ENCODE results near the gene ABHD17C.

The ABHD17C gene

DNA sequence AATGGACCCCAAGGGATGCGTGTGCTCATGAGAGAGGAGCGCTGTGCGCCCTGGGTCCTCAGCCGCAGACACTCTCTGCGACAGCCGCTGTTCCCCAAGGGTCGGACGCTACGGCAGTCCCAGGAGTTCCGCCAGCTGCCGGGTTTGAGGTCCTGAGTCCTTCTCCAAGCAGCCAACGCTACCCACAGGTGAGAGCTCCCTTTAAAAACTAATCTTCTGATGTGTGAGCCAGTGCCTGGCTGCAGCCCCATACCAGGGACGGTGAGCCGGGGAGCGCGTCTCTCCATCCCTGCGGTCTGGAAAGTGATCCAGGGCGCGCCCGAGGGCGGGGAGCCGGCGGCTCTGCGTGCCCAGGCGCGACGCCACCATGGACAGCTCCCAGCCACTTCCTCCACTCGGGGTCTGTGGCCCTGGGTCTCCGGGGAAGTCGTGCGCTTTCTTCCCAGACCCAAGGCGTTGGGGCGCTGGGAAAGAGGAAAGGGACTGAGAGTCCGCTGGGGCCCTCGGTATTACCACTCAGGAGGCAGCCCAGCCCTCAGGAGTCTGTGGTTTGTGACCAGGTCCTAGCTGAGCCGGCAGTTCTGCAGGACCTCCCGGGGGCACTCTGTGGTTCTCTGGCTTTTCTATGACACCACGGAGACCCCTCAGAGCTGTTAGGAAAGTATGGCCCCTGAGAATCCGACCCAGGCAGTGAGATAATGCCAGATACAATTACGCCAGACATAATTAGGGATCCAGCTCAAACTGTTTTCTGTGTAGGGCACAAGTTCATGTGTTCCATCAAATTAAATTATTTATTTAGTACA, 85.5 kb downstream of the ABHD17C start:
- in situ Hi-C loops (cut with MboI; ENCODE audit: low sequenced_read_pairs): no loop called here

DNA sequence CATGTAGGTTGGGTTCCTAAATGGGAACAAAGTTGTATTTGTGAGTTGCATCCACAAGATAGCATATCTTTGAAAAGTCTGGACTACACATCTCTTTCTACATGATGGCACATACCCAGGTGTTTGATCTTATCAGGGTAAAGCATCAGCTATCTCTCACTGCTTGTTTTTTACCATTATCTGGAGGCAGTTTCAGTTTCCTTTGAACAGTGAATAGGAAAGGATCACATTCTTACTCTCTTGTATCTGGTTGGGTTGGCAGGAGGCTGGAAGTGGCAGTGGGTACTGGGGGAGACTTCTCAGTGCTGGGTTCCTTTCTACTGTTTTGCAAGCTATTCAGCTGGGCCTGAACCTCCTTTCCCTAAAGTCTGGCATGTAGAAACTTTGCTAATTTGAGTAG, 88.2 kb downstream of the ABHD17C start:
- in situ Hi-C loops (cut with MboI; ENCODE audit: low sequenced_read_pairs): no loop called here

DNA sequence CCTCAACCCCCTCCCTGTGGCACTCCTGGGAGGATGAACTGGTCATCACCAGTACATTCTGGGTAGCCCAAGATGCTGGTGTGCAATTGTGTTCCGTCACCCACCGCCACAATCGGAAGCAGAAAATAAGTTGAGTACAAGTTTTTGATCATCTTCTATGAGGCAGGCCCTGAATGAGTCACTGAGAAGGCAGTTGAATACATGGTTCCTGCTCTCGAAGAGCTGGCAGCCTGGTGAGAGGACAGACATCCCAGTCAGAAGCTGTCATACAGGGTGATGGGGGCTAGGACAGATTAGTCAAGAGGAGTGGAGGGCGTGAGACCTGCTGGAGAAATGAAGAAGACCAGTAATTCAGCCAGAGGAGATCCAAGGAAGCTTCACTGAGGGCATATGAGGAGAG, 90.2 kb downstream of the ABHD17C start:
- in situ Hi-C loops (cut with MboI; ENCODE audit: low sequenced_read_pairs): no loop called here

DNA sequence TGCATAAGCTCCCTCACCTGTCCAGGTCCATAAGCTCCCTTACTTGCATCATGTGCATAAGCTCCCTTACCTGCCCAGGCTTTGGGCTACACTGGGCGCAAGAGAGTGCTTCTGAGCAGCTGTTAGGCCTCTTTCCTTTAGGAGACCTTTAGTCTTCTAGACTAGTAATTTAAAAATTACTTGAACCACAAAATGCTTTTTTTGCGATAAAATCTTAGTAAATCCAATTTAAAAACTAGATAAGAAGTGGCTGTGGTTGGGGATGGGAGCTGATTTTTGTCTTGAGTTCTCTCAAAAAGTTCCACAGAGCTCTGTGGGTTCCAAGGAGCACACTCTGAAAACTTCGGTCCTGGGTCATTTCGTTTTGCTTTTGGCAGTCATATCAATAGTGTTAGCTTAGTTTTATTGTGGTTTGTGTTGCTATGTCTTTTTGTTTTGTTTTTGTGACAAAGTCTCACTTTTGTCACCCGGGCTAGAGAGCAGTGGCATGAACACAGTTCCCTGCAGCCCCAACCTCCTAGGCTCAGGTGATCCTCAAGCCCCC, 90.8 kb downstream of the ABHD17C start:
- in situ Hi-C loops (cut with MboI; ENCODE audit: low sequenced_read_pairs): no loop called here

DNA sequence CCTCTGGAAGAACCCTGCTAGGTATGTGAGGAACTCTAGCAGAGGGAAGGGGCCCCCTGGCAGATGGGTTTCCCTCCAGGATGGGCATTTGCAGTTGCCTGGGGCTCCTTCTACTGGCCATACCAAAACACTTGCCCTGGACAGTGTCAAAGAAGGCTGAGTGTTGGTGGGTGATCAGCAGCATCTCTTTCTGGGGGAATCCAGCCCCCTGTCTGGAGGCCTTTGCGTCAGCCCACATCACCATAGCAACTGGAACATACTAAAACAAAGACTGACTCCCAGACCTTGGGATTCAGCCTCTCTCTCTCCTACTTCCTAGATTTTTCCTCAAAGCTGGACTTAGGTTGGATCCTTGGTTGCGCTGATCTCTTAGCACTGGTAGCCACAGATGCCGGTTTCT, 92.2 kb downstream of the ABHD17C start:
- in situ Hi-C loops (cut with MboI; ENCODE audit: low sequenced_read_pairs): no loop called here

DNA sequence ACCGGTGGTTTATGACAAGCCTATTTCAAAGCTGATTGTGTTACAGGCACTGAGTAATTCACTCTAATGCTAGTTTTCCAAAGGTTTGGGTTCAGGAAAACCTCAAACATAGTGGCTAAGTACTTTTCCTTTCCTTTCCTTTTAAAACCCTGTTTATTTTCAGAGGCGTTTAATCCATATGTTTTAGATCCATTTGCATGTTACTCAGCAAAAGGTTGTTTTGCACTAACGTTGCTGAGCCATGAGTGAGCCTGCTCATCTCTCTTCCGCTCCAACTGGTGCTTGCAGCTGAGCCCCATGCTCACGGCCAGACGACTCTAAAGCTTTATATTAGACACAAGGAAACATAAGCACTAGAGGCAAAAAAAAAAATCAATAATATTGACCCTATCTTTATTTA, 93.4 kb downstream of the ABHD17C start:
- in situ Hi-C loops (cut with MboI; ENCODE audit: low sequenced_read_pairs): no loop called here

DNA sequence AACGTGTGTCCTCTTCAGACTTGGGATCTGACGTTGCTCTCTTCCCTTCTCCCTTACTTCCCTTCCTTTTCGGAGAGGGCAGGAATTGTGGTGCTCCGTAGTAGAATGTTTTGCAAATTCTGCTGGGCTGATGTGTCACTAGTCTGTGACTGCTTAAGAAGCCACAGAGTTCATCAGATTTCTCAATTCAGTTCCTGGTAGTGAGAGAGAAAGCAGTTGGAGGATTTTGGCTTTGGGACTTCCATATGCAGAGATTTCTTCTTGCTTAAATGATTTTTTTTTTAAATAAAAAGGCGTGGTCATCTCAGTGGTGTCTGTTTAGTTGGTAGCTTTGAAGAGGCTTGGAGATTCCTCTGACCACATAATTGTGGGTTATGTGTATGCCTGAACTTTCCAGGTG, 94.2 kb downstream of the ABHD17C start:
- in situ Hi-C loops (cut with MboI; ENCODE audit: low sequenced_read_pairs): no loop called here

DNA sequence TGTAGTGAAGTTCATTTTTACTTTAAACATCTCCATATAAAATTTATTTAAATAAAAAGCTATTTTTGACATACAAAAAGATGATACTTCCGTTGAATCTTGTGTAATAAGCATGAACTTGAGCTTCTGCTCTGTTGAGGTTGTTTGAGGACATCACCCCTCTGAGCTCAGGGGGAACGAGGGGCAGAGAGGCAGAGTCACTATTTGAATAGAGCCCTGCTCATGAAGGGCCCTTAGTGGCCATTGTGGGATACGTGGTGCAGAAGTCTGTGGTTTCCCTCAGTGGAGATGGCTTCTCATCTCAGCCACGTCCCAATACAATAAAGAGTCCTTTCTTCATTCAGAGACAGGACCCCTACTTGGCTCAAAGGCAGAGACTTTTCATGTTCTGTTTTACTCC, 94.7 kb downstream of the ABHD17C start:
- in situ Hi-C loops (cut with MboI; ENCODE audit: low sequenced_read_pairs): no loop called here

DNA sequence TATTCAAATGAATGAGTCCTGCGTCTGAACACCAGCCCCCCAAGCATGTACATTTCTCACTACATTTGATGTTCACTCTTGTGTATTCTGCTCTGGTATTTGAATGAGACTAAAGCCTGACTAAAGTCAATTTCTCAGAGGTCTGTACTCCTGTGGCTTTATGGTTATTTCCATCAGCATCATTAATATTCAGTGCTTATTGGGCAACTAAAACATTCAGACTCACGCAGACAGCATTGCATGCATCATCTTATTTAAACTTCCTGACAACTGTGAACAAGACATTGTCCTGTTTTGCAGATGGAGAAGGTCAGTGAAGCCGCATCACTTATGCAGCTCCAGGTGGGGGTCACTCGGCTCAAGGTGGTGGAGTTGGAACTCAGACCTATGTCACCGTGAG, 95.1 kb downstream of the ABHD17C start:
- in situ Hi-C loops (cut with MboI; ENCODE audit: low sequenced_read_pairs): no loop called here

DNA sequence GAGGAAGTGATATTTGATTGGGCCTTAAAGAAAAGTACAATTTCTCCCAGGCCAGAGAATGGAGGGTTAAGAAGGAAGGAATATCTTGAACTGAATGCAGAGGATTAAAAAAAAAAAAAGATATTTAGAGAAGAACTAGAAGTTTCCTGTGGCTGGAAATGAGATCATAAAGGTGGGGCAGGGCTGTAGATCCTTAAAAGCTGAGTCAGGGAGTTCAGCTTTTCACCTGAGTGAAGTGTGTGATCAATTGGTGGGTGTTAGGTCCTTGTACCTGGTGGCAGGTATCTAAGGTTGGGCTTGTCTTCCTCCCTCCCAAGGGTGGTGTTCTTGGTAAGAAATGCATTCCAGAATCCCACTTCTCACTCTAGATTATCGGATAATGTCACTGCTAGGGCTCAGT, 95.9 kb downstream of the ABHD17C start:
- in situ Hi-C loops (cut with MboI; ENCODE audit: low sequenced_read_pairs): no loop called here

DNA sequence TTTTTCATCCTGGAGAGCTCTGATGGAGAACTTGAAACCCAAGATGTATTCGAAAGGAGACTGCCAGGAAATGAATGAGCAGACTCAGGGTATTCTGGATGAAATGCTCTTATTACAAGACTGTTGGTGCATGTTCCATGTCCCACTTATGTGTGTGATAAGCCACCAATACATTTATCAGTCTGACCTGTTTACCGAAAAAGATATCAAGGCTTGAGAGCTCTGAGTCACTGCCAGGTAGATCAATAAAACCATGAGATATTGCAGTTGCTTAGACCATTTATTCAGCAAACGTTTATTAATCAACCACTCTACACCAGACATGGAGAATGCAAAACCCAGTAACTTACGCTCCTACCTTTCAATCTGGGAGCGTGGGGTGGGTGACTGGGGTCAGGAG, 101.3 kb downstream of the ABHD17C start:
- in situ Hi-C loops (cut with MboI; ENCODE audit: low sequenced_read_pairs): no loop called here

DNA sequence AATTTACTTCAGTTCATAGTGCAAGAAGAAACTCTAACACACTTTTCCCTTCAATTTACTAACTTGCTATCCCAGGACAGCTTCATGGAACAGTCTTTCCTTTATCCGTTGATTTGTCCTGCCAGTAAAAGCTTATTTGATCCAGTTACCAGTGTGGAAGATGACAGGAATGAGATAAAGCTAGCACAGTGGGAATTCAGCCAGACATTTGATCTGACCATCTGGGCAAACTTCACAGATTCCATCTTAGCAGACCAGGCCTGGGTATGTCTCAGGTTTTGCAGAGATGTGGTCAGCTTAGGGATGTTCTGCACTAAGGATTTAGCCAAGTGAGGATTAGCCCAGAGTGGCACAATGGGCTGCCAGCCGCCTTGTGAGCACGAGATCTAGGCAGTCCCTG, 103.8 kb downstream of the ABHD17C start:
- in situ Hi-C loops (cut with MboI; ENCODE audit: low sequenced_read_pairs): no loop called here

DNA sequence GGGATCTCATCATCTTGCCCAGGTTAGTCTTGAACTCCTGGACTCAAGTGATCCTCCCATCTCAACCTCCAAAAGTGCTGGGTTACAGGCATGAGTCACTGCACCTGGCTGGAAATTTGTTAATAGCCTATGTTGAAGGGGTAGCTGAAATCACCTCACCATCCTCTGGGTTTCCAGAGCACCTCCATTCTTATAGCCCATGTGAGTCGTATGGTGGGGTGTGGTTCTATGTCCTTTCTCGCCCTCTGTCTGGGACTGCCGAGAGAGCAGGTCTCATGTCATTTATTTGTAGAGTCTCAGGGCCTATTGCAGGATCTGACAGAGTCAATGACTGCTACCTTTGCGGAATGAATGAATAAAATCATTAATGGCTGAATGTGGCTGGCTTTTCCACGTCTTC, 105.0 kb downstream of the ABHD17C start:
- in situ Hi-C loops (cut with MboI; ENCODE audit: low sequenced_read_pairs): no loop called here

DNA sequence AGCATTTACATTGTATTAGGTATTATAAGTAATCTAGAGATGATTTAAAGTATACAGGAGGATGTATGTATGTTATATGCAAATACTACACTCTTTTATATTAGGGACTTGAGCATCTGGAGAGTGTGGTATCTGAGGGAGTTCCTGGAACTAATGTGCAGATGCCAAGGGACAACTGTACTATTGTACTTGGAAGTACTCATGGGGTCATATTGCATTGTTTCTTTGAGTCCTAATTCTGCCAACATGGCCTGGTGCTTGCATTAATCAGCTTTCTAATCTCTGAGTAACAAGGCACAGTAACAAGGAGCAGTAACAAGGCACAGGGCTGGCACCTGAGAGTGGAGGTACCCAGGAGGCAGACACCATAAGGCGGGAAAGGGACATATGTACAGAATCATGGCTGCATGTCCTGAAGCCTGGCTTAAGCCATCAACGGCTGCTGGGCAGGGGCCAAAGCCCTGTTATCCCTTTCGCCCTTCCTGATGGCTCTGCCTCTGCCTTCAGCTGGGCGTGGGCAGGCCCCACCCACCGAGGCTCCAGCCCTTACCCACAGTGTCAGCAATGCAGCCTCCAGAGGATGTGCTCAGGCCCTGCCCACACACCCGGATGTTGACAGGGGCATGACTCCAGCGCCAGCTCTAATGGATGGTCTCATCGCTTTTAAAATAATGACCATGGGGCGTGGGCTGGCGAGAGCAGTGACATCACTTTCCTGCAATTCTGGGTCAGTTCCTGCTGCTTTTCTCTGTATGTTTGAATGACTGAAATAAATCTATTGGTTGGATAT, 107.0 kb downstream of the ABHD17C start:
- in situ Hi-C loops (cut with MboI; ENCODE audit: low sequenced_read_pairs): no loop called here

DNA sequence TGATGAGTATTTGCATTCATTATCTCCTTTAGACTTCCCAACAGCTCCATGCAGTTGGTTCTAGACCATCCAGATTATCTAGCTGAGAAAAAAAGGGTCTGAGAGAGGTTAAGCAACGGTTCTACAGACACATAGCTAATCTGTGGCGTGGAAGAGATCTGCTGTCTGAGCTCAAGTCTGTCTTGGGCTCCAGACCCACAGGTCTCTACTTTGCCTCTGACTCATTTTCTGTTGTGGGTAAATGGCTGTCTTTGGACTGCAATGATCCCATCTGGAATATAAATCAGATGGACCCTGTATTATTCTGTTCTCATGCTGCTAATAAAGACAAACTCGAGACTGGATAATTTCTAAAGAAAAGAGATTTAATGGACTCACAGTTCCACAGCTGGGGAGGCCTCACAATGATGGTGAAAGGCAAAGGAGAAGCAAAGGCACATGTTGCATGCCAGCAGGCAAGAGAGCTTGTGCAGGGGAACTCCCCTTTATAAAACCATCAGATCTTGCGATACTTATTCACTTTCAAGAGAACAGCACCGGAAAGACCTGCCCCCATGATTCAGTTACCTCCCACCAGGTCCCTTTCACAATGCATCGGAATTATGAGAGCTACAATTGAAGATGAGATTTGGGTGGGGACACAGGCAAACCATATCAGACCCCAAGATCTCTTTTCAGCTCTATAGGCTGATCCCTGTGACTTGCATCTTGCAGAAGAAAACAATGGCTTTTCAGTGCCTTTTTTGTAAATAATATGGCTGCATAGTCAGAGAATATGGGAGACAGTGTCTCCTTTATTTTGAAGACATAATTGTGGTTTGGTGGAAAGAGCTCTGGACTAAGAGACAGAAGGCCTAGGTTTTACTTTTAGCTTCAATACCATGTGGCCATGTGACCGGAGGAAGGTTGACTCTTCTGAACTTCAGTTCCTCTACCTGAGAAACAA, 108.7 kb downstream of the ABHD17C start:
- in situ Hi-C loops (cut with MboI; ENCODE audit: low sequenced_read_pairs): no loop called here

DNA sequence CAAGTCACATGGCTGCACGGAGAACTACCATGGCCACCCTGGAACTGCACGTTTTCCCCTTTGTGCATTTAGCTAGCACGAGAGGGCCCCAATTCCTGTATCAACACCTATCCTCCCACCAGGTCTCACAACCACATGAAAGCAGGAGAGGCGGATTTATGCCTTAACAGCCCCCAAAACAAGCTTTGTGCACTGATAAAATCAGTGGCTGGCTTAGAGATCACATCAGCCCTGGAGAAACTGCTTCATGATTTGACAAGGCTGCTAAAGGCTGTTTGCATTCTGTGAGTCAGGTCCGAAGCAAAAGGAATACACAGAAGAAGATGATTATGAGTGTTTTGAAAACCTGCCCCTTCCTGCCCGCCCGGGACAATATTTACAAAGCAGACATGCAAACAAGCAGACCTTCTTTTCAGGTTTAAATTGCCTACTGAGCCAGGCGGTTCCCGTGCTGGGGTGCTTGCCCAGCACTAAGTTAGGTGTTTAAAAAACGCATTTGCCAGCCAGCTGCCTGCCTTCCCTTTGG, 109.9 kb downstream of the ABHD17C start:
- in situ Hi-C loops (cut with MboI; ENCODE audit: low sequenced_read_pairs): no loop called here
